ENCODE results near the gene NCKAP5.

- TF ChIP-seq EZH2 (IDR thresholded peaks at IDR 0.05; ENCODE audit: low read length, unreplicated experiment) (no peak), CTCF (conservative IDR thresholded peaks at IDR 0.05; ENCODE audit: low read depth, low read length) (no peak), EZH2phosphoT487 (IDR thresholded peaks at IDR 0.05; ENCODE audit: borderline replicate concordance, low read length) (no peak)
Measured at GRCh38 chr2:133484784-133485183, 83.5 kb downstream of the NCKAP5 start.

Measured in PC-3 (cell line).